Measurements from ENCODE around the gene RUVBL2.
"Not testable (repeated sequence)": the region's sequence is repeated elsewhere in the genome, so short reads cannot be mapped to it uniquely, and the experiment has no call there.

Gene RUVBL2

DNA sequence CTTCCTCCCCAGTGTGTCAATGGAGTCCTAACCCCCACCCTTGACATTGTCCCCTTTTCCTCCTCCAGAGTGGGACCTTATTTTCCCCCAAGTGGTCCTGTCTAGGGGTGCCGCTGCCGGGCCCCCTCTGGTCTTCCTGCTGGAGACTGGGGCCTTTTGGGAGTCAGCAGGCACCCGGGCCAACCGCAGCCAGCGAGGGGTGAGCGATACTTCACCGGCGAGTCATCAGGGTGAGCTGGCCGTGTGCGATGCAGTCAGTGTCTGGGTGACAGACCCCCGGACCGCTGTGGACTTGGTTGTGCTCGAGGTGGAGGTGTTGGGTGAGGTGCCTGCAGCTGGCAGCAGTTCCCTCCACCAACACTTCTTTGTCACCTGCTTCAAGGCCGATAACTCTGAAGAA lies 36.1 kb downstream of the RUVBL2 start:
- H3K4me3 ChIP-seq (ENCODE audit: control insufficient read depth, low read depth, low read length): not testable (repeated sequence)

GRCh38 chr19:49030323-49030722 lies 36.6 kb downstream of the RUVBL2 start:
- not testable (repeated sequence) for DNase-seq (ENCODE audit: low read depth); H3K4me3 ChIP-seq (ENCODE audit: control insufficient read depth, low read depth, low read length)

More for the DNA sequence above, 36.1 kb downstream of the RUVBL2 start:
- DNase-seq (ENCODE audit: low read depth): not testable (repeated sequence)

DNA sequence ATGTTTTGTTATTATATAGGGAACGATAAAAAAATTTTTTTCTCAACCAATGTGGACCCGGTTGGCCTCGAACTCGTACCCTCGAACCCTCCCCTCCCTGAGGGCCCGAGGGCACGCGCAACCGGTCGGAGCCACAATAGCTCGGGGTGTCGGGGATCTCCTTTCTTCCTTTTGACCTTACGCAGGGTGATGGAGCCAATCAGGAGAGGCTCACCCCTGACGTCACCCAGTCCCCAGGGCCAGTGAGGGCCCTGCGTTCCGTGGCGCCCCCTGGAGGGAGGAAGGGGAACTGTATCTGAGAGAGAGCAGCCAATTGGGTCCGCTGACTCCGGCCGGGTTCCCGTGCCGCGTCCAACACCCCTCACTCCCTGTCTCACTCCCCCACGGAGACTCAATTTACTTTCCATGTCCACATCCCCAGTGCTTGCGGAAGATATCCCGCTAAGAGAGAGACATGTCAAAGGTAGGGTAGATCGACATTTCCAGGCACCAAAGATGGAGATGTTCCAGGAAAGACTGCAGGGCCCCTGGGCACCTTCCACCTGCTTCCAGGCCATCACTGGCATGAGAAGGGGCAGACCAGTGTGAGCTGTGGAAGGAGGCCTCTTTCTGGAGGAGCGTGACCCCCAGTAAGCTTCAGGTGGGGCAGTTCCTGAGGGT lies 38.1 kb downstream of the RUVBL2 start, which contains the start of gene CGB2:
Gene CGB2, plus strand, starts transcription at position 249 of the 660 bp plus-strand sequence. Its CDS starts 206 bp downstream, at position 455.
- DNase-seq (ENCODE audit: low read depth); H3K4me3 ChIP-seq (ENCODE audit: control insufficient read depth, low read depth, low read length): not testable (repeated sequence)
- peak; percentile 21 for TF ChIP-seq CTCF (IDR thresholded peaks at IDR 0.05; ENCODE audit: control insufficient read depth, insufficient read depth, low read depth, low read length, missing control alignments)

DNA sequence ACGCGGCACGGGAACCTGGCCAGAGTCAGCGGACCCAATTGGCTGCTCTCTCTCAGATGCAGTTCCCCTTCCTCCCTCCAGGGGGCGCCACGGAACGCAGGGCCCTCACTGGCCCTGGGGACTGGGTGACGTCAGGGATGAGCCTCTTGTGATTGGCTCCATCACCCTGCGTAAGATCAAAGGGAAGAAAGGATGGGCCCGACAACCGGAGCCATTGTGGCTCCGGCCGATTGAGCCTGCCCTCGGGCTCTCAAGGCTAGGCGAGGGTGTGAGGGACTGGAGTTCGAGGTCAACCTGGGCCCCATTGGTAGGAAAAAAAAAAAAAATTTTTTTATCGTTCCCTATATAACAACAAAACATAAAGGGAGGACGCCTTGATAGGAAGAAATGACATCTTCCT lies 43.1 kb downstream of the RUVBL2 start, which contains the start of gene CGB1:
Gene CGB1, minus strand, starts transcription at position 81 of the 400 bp plus-strand sequence. CDS start 184 bp downstream, outside the sequence.
- peak; percentile 33 for TF ChIP-seq CTCF (IDR thresholded peaks at IDR 0.05; ENCODE audit: control insufficient read depth, insufficient read depth, low read depth, low read length, missing control alignments)
- DNase-seq (ENCODE audit: low read depth); H3K4me3 ChIP-seq (ENCODE audit: control insufficient read depth, low read depth, low read length): not testable (repeated sequence)

DNA sequence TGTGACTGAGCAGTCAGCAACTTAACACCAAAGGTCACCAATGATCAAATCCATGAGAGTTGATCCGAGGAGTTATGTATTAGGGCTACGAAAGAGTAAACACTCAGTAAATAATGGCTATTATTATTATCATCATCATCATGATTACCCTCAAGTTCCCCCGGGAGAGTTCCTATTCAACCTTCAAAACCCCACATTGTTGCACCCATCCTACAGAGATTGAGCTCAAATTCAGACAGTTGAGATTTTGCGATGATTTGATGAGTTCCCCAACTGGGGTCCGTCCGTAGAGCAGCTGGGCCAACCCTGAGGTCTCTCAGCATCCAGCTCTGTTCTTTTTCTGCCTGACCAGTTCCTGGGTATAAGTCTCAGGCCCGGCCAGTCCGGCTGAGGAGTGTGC lies 44.4 kb downstream of the RUVBL2 start:
- DNase-seq (ENCODE audit: low read depth); H3K4me3 ChIP-seq (ENCODE audit: control insufficient read depth, low read depth, low read length): not testable (repeated sequence)

DNA sequence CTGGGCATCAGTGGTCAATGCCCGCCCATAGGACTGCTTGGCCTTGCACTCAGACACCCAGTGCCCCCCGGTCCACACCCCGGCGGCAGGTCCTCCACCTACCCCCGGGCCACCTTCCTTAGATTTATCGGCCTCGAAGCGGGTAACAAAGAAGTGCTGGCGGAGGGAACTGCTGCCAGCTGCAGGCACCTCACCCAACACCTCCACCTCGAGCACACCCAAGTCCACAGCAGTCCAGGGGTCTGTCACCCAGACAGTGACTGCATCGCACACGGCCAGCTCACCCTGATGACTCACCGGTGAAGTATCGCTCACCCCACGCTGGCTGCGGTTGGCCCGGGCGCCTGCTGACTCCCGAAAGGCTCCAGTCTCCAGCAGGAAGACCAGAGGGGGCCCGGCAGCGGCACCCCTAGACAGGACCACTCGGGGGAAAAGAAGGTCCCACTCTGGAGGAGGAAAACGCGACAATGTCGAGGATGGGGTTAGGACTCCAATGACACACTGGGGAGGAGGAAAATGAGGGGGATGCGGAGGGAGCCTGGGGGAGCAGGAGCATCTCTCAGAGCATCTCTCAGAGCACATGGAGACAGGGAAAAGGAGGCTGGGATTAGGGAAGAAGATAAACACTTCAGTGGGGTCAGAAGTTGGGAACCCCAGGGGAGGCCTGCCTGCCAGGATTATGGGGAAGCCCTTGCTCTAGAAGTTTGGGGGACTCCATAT lies 45.0 kb downstream of the RUVBL2 start:
- not testable (repeated sequence) for H3K4me3 ChIP-seq (ENCODE audit: control insufficient read depth, low read depth, low read length); DNase-seq (ENCODE audit: low read depth)

DNA sequence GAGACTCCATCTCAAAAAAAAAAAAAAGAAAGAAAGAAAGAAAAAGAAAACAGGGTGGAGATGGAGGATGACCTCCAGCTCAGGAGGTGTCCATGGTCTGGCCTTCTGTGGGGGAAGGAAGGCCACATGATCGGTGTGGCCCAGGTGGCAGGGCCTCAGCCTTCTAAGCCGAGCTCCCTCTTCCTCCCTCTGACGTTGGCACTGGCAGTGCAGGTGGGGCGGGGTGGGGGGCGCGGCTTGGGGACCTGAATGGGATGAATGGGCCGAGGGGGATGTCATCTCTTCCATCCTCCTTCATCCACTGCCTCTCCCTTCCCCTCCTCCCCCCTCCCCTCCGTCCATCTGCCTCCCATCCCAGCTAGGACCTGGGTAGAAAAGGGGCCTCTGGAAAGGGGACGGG lies 46.0 kb downstream of the RUVBL2 start:
- not testable (repeated sequence) for DNase-seq (ENCODE audit: low read depth); H3K4me3 ChIP-seq (ENCODE audit: control insufficient read depth, low read depth, low read length)

DNA sequence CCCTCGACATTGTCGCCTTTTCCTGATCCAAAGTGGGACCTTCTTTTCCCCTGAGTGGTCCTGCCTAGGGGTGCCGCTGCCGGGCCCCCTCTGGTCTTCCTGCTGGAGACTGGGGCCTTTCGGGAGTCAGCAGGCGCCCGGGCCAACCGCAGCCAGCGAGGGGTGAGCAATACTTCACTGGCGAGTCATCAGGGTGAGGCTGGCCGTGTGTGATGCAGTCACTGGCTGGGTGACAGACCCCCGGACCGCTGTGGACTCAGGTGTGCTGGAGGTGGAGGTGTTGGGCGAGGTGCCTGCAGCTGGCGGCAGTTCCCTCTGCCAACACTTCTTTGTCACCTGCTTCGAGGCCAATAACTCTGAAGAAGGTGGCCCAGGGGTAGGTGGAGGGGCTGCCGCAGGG lies 48.5 kb downstream of the RUVBL2 start:
- no peak for DNase-seq (ENCODE audit: low read depth)
- TF ChIP-seq CTCF (IDR thresholded peaks at IDR 0.05; ENCODE audit: control insufficient read depth, insufficient read depth, low read depth, low read length, missing control alignments): no peak
- no peak overlapping the region for H3K4me3 ChIP-seq (ENCODE audit: control insufficient read depth, low read depth, low read length)

GRCh38 chr19:49042666-49043065 lies 49.0 kb downstream of the RUVBL2 start:
- not testable (repeated sequence) for DNase-seq (ENCODE audit: low read depth); H3K4me3 ChIP-seq (ENCODE audit: control insufficient read depth, low read depth, low read length)

- not testable (repeated sequence) for H3K4me3 ChIP-seq (ENCODE audit: control insufficient read depth, low read depth, low read length); DNase-seq (ENCODE audit: low read depth)
Measured at GRCh38 chr19:49043548-49043947, 49.9 kb downstream of the RUVBL2 start, which contains the start of gene CGB5. TSS of gene CGB5 (plus strand) at chr19:49043848. CDS start at chr19:49044210, 362 bp downstream.

DNA sequence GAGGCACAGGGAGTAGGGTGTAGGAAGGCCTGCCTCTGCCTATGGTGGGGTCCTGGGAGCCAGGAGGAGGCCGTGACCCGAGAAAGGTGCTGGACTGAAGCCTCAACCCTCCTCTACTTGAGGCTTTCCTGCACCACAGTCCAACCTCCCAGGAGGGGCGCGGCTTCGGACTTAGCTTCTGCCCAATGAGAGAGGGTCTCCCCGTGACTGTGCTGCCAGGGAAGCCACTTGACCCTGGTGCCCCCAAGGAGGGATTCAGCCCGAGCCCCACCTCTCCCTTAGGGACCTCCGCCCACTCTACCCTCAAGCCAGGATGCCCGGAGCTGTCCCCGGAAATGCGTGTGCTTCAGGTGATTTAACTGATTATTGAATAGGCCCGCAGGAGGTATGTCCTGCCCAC lies 55.3 kb downstream of the RUVBL2 start, which contains the start of gene CGB8:
Gene CGB8, minus strand, starts transcription at position 101 of the 400 bp plus-strand sequence. CDS start 372 bp downstream, outside the sequence.
- H3K4me3 ChIP-seq (ENCODE audit: control insufficient read depth, low read depth, low read length); DNase-seq (ENCODE audit: low read depth): not testable (repeated sequence)

DNA sequence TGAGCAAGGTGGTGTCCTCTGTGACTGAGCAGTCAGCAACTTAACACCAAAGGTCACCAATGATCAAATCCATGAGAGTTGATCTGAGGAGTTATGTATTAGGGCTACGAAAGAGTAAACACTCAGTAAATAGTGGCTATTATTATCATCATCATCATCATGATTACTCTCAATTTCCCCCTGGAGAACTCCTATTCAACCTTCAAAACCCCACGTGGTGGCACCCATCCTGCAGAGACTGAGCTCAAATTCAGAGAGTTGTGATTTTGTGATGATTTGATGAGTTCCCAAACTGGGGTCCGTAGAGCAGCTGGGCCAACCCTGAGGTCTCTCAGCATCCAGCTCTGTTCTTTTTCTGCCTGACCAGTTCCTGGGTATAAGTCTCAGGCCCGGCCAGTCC lies 56.1 kb downstream of the RUVBL2 start:
- not testable (repeated sequence) for DNase-seq (ENCODE audit: low read depth); H3K4me3 ChIP-seq (ENCODE audit: control insufficient read depth, low read depth, low read length)

DNA sequence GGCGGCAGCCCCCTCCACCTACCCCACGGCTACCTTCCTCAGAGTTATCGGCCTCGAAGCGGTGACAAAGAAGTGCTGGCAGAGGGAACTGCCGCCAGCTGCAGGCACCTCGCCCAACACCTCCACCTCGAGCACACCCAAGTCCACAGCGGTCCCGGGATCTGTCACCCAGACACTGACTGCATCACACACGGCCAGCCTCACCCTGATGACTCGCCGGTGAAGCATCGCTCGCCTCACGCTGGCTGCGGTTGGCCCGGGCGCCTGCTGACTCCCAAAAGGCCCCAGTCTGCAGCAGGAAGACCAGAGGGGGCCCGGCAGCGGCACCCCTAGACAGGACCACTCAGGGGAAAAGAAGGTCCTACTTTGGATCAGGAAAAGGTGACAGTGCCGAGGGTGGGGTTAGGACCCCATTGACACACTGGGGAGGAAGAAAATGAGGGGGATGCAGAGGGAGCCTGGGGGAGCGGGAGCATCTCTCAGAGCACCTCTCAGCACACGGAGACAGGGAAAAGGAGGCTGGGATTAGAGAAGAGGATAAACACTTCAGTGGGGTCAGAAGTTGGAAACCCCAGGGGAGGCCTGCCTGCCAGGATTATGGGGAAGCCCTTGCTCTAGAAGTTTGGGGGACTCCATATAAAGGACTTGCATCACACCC lies 56.8 kb downstream of the RUVBL2 start:
- DNase-seq (ENCODE audit: low read depth): not testable (repeated sequence)

More for the DNA sequence above, 56.8 kb downstream of the RUVBL2 start:
- not testable (repeated sequence) for H3K4me3 ChIP-seq (ENCODE audit: control insufficient read depth, low read depth, low read length)

All from AG09309 (cell line).